ENCODE results near the gene MICU2.

The MICU2 gene

GRCh38 chr13:21615427-21615826 lies 11.5 kb upstream of the MICU2 start:
- no peak for DNase-seq (ENCODE audit: low read depth)
- no peak overlapping the region for H3K4me3 ChIP-seq (ENCODE audit: control insufficient read depth, low read depth, low read length)
- no peak for TF ChIP-seq CTCF (IDR thresholded peaks at IDR 0.05; ENCODE audit: control insufficient read depth, insufficient read depth, low read depth, low read length, missing control alignments)

GRCh38 chr13:21613791-21614190 lies 9.8 kb upstream of the MICU2 start:
- no peak overlapping the region for H3K4me3 ChIP-seq (ENCODE audit: control insufficient read depth, low read depth, low read length)
- no peak for DNase-seq (ENCODE audit: low read depth)
- no peak for TF ChIP-seq CTCF (IDR thresholded peaks at IDR 0.05; ENCODE audit: control insufficient read depth, insufficient read depth, low read depth, low read length, missing control alignments)

- DNase-seq (ENCODE audit: low read depth), result no peak
- no peak for TF ChIP-seq CTCF (IDR thresholded peaks at IDR 0.05; ENCODE audit: control insufficient read depth, insufficient read depth, low read depth, low read length, missing control alignments)
- no peak overlapping the region for H3K4me3 ChIP-seq (ENCODE audit: control insufficient read depth, low read depth, low read length)
Observed at GRCh38 chr13:21611385-21611784, 7.4 kb upstream of the MICU2 start.

GRCh38 chr13:21610687-21611086 lies 6.7 kb upstream of the MICU2 start:
- H3K4me3 ChIP-seq (ENCODE audit: control insufficient read depth, low read depth, low read length), result no peak overlapping the region
- TF ChIP-seq CTCF (IDR thresholded peaks at IDR 0.05; ENCODE audit: control insufficient read depth, insufficient read depth, low read depth, low read length, missing control alignments), result no peak

GRCh38 chr13:21608961-21609360 lies 5.0 kb upstream of the MICU2 start:
- DNase-seq (ENCODE audit: low read depth), result no peak
- H3K4me3 ChIP-seq (ENCODE audit: control insufficient read depth, low read depth, low read length), result no peak overlapping the region
- TF ChIP-seq CTCF (IDR thresholded peaks at IDR 0.05; ENCODE audit: control insufficient read depth, insufficient read depth, low read depth, low read length, missing control alignments), result no peak

More at GRCh38 chr13:21610687-21611086, 6.7 kb upstream of the MICU2 start:
- DNase-seq (ENCODE audit: low read depth), result no peak

- no peak for DNase-seq (ENCODE audit: low read depth)
- TF ChIP-seq CTCF (IDR thresholded peaks at IDR 0.05; ENCODE audit: control insufficient read depth, insufficient read depth, low read depth, low read length, missing control alignments), result no peak
- H3K4me3 ChIP-seq (ENCODE audit: control insufficient read depth, low read depth, low read length), result no peak overlapping the region
Observed at GRCh38 chr13:21606796-21607195, 2.8 kb upstream of the MICU2 start.

- no peak for DNase-seq (ENCODE audit: low read depth)
- H3K4me3 ChIP-seq (ENCODE audit: control insufficient read depth, low read depth, low read length), result no peak overlapping the region
- no peak for TF ChIP-seq CTCF (IDR thresholded peaks at IDR 0.05; ENCODE audit: control insufficient read depth, insufficient read depth, low read depth, low read length, missing control alignments)
Observed at GRCh38 chr13:21606251-21606650, 2.3 kb upstream of the MICU2 start.

Data from AG09309 (cell line).